Peyer's patch (tissue), 4 donors: ENCODE data around the gene AZIN2. TPM values are rescaled to one million over a fixed set of nuclear protein-coding genes. Genes with fewer than 3 reads are reported as not detected.

Experiments
- DNase-seq, 3 donors: peaks; one replicate each; pipeline ENCODE4 v3.0.0-alpha.2; 2017 to 2019
- H3K27ac ChIP-seq, 4 donors: fragments of 200-600 bp; sonication (generic); one replicate each; pipeline ENCODE4 v1.5.1; 2016 to 2019
- H3K27me3 ChIP-seq, 2 donors: fragments of 200-600 bp; sonication (generic); one replicate each; pipeline ENCODE4 v1.5.1; 2019
- H3K36me3 ChIP-seq, 3 donors: fragments of 200-600 bp; sonication (generic); one replicate each; pipeline ENCODE4 v1.5.1; 2016 to 2019
- H3K4me1 ChIP-seq, 4 donors: fragments of 200-600 bp; sonication (generic); one replicate each; pipeline ENCODE4 v1.5.1; 2016 to 2019
- H3K4me3 ChIP-seq, 4 donors: fragments of 200-600 bp; sonication (generic); 1 replicate in 3 of 4; 2 replicates in 1 of 4; pipeline ENCODE4 v1.5.1; 2016 to 2019; ENCODE audit warnings: mild to moderate bottlenecking in 1 of 4
- H3K9me3 ChIP-seq, 4 donors: fragments of 200-600 bp; sonication (generic); one replicate each; pipeline ENCODE4 v1.5.1; 2016 to 2019; ENCODE audit warnings: mild to moderate bottlenecking in 1 of 4
- POLR2A ChIP-seq, 2 donors: fragments of 450-650 bp; IDR thresholded peaks; one replicate each; pipeline ENCODE4 v1.5.1; 2017; ENCODE audit warnings: antibody characterized with exemption in 2 of 2, mild to moderate bottlenecking in 2 of 2, moderate library complexity in 2 of 2
- total RNA-seq, 4 donors: library from RNA; depleted of rRNA; stranded (reverse); fragments of >200 nt; gene quantifications; one replicate each; pipeline ENCODE4 v1.1.0, GENCODE V29; 2016
- TF ChIP-seq, protein P1 (sequence below), 6 experiments: fragments of 450-650 bp in 4 of 6; fragments of 200-600 bp in 2 of 6; sonication (generic) in 1 of 6; IDR thresholded peaks; one replicate each; pipeline ENCODE4 v1.5.1; 2017 to 2019; ENCODE audit warnings: antibody characterized with exemption in 6 of 6, mild to moderate bottlenecking in 3 of 6, moderate library complexity in 1 of 6

Gene AZIN2
- total RNA-seq, 4 donors from 2014 or later, result 0.95 to 26.4 (median 2.2) TPM

DNA sequence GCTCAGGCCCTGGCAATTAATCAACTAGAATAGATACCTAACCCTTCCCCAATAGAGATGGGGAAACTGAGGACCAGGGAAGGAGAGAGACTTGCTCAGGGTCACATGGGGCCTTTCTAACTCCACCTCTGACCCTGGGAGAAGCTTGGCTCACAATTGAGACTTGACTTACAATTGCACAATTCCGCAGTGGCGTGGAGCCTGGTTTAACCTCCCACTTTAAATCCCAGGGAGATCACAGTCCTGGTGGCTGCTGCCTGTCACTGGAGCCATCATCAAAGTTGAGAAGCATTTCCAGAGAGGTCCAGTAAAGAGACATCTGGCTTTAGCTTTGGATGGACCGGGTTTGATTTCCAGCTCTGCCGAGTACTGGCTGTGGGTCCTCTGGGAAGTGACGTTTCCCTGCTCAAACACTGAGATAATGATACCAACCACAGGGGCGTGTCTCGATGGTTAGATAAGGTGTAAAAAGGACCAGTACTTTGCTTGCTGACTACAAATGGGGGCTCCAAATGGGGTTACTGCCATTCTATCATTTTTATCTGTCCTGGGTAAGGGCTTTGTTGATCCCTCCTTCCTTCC, 61.6 kb downstream of the AZIN2 start:
- no peak overlapping the region for H3K27ac ChIP-seq
- peaks cover 0 to 5% (median 0%) of the 10 kb centered on the region in 4 donors for H3K4me1 ChIP-seq
- H3K9me3 ChIP-seq, result no peaks in the 10 kb centered on the region
- H3K27me3 ChIP-seq, result no peaks in the 10 kb centered on the region
- DNase-seq, result no peak
- H3K4me3 ChIP-seq, result no peak overlapping the region
- no peak for TF ChIP-seq POLR2A (IDR thresholded peaks at IDR 0.05)
- TF ChIP-seq, protein P1, sequence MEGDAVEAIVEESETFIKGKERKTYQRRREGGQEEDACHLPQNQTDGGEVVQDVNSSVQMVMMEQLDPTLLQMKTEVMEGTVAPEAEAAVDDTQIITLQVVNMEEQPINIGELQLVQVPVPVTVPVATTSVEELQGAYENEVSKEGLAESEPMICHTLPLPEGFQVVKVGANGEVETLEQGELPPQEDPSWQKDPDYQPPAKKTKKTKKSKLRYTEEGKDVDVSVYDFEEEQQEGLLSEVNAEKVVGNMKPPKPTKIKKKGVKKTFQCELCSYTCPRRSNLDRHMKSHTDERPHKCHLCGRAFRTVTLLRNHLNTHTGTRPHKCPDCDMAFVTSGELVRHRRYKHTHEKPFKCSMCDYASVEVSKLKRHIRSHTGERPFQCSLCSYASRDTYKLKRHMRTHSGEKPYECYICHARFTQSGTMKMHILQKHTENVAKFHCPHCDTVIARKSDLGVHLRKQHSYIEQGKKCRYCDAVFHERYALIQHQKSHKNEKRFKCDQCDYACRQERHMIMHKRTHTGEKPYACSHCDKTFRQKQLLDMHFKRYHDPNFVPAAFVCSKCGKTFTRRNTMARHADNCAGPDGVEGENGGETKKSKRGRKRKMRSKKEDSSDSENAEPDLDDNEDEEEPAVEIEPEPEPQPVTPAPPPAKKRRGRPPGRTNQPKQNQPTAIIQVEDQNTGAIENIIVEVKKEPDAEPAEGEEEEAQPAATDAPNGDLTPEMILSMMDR (IDR thresholded peaks at IDR 0.05), result no peak
- peaks cover 0 to 15% (median 0%) of the 10 kb centered on the region in 3 donors for H3K36me3 ChIP-seq

DNA sequence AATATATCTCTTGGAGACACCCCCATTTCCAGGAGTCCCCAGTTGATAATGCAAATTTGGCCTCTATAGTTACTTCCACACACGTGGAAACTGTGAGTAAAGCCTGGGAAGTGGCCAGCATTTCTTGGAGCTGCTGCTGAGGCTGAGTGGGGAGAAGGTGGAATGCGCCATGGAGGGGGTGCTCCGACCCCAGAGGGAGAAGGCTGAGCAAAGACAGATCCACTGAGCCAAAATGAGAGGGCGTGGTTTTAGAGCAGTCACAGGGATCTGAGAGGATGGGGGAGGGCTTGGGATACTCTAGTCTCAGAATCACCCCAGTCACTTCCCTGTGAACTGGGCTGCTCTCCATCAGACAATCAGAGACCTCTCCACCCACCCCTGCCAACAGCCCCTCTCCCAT, 62.2 kb downstream of the AZIN2 start:
- Histone ChIP-seq H3K27ac (no peak overlapping the region), H3K4me1 (peaks cover 0 to 5% (median 0%) of the 10 kb centered on the region in 4 donors), H3K36me3 (peaks cover 0 to 15% (median 0%) of the 10 kb centered on the region in 3 donors), H3K9me3 (no peaks in the 10 kb centered on the region), H3K4me3 (no peak overlapping the region), H3K27me3 (no peaks in the 10 kb centered on the region)
- no peak for DNase-seq
- no peak for TF ChIP-seq POLR2A (IDR thresholded peaks at IDR 0.05)
- TF ChIP-seq, protein P1 (IDR thresholded peaks at IDR 0.05), result no peak

DNA sequence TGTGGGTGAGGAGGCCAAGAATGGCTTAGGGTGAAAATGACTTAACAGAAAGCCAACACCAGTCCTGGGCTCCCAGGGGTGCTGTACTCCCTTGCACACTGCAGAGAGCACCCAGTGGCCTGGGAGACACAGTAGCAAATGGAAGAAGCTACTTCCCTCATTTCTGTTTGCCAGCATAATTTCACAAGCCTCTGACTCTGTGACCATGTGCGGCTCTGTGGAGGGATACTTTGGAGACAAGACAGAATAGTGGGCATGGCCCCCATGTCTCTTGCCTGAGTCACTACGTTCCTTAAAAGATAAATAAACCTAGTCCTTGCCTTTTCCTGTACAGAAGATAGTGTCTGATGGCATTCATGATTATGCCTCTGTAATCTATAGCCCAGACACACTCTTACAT, 62.7 kb downstream of the AZIN2 start:
- peaks cover 0 to 5% (median 0%) of the 10 kb centered on the region in 4 donors for H3K4me1 ChIP-seq
- H3K27ac ChIP-seq, result no peak overlapping the region
- H3K27me3 ChIP-seq, result no peaks in the 10 kb centered on the region
- no peak for DNase-seq
- peaks cover 0 to 15% (median 0%) of the 10 kb centered on the region in 3 donors for H3K36me3 ChIP-seq
- H3K9me3 ChIP-seq, result no peaks in the 10 kb centered on the region
- TF ChIP-seq POLR2A (IDR thresholded peaks at IDR 0.05), result no peak
- TF ChIP-seq, protein P1 (IDR thresholded peaks at IDR 0.05), result no peak
- no peak overlapping the region for H3K4me3 ChIP-seq

DNA sequence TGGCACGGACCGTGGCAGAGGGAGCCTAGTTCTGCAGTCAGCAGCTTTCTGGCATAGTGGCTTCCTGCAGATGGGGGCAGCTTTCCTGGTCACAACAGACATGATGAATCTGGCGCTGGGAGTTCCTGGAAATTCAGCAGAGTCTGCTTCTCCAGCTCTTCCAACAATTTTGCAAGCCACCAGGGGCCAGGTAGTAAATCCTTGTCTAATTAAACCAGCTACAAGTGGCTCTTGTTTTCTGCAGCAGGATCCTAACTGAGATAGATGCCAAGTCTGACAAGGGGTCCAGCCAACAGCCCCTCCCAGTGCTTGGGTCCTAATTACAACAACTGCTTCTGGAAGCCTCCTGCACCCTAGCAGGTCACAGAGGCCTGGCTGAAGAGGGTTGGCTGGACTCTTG, 65.0 kb downstream of the AZIN2 start:
- Histone ChIP-seq H3K4me1 (peaks cover 0 to 5% (median 0%) of the 10 kb centered on the region in 4 donors), H3K4me3 (no peak overlapping the region), H3K27me3 (no peaks in the 10 kb centered on the region), H3K9me3 (no peaks in the 10 kb centered on the region), H3K27ac (no peak overlapping the region), H3K36me3 (peaks cover 0 to 15% (median 0%) of the 10 kb centered on the region in 3 donors)
- TF ChIP-seq POLR2A (IDR thresholded peaks at IDR 0.05), result no peak
- TF ChIP-seq, protein P1 (IDR thresholded peaks at IDR 0.05), result no peak
- no peak for DNase-seq

DNA sequence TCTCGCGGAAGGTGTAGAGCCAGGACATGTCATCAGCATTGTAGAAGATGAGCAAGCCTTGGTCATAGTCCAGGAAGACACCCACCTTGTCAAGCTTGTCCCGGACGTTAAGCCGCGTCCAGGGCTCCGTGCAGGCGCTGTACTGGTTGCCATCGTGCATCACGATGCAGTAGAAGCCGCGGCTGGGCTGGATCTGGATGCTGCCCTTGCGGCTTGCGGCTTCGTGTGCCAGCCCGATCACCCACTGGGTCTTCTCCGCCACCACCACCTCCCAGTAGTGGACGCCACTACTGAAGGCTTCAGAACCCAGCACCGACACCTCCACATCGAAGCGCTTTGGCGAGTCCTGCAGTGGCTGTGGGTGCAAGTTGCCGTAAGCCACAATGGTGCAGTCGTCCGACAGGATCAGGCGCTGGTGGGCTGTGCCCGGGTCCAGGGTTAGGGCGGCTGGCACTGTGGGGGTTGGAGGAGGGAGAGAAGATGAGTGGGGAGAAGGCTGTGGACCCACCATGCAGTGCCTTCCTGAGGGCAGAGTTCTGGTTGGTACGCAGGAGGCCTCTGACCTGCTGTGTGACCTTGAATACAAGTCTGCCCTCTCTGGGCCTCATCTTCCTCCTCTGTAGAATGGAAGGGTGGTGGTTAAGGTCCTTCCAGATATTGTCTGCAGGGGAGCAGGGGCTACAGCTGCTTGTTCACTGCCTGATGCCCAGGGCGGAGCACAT, 66.5 kb downstream of the AZIN2 start:
- H3K9me3 ChIP-seq, result no peaks in the 10 kb centered on the region
- peaks cover 0 to 15% (median 0%) of the 10 kb centered on the region in 3 donors for H3K36me3 ChIP-seq
- no peak for TF ChIP-seq POLR2A (IDR thresholded peaks at IDR 0.05)
- TF ChIP-seq, protein P1 (IDR thresholded peaks at IDR 0.05), result no peak
- no peak overlapping the region for H3K27ac ChIP-seq
- no peaks in the 10 kb centered on the region for H3K27me3 ChIP-seq
- H3K4me3 ChIP-seq, result no peak overlapping the region
- peaks cover 0 to 5% (median 0%) of the 10 kb centered on the region in 4 donors for H3K4me1 ChIP-seq
- no peak for DNase-seq
